ENCODE measurements around the gene SCGB1C1.
A peak's percentile ranks its signal among the peaks of the same experiment; 100 is the strongest.
"Not testable (repeated sequence)": the region's sequence is repeated elsewhere in the genome, so short reads cannot be mapped to it uniquely, and the experiment has no call there.

Gene SCGB1C1

DNA sequence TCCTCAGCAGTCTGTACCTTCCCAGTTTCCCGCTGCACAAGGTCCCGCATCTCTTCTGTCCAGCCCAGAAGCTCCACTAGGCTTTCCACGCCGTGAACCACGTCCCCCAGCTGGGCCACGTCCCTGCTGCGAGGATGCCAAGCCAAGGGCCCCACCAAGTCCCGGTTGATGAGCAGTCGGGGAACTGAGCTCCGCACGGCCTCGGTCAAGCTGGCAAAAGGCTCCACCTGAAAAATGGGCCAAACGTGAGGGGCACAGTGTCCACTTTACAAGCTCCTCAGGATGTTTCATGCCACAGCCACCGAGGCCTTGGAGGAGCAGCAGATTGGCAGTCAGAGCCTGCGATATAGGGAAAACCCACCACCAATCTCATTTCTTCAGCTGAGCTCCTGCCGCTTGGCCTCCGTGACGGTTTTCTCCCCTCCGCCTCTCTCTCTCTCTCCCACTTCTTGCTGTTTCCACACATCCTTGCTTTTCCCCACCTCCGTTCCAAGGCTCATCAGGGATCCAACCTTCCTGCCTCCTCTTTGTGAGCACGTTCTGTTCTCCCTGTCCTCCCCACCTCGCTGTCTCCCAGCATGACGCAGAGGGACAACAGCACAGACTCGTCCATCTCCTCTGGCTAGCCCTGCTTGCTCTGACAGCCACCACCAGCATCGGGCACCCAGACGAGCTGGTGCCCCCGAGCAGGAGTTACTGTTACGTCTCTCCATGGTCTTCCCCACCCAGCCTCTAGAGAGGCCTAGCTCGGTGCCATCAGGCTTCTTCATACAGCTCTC lies 26.1 kb downstream of the SCGB1C1 start:
- no peak for DNase-seq (ENCODE audit: low read depth in 2 of 2)

DNA sequence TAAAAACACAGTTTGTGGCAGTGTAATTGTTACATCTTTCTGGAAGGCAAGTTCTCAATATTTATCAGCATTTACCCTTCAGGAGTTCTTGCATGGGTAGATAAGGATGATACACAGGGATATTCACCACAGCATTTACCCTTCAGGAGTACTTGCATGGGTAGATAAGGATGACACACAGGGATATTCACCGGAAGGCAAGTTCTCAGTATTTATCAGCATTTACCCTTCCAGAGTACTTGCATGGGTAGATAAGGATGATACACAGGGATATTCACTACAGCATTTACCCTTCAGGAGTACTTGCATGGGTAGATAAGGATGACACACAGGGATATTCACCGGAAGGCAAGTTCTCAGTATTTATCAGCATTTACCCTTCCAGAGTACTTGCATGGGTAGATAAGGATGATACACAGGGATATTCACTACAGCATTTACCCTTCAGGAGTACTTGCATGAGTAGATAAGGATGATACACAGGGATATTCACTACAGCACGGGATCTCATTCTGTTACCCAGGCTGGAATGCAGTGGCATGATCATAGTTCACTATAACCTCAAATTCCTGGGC lies 27.9 kb downstream of the SCGB1C1 start:
- DNase-seq (ENCODE audit: low read depth in 2 of 2), result not testable (repeated sequence)

DNA sequence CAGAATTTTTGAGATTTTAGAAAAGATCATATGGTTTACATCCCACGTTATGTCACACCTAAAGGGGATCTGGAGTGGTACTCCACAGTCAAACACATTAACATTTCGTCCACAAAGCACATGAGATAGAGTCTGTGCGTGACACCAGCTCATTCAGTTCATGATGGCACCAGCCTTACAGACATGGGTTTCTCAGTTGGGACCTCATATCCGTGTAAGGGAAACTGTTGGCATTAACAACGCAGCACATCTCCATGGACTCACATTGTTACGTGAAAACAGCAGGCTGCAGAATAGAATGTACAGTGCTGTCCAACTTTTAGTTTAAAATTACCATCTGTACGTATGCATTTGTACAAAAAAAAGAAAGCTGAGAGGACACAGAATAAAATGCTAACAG lies 28.7 kb downstream of the SCGB1C1 start:
- no peak for DNase-seq (ENCODE audit: low read depth in 2 of 2)

DNA sequence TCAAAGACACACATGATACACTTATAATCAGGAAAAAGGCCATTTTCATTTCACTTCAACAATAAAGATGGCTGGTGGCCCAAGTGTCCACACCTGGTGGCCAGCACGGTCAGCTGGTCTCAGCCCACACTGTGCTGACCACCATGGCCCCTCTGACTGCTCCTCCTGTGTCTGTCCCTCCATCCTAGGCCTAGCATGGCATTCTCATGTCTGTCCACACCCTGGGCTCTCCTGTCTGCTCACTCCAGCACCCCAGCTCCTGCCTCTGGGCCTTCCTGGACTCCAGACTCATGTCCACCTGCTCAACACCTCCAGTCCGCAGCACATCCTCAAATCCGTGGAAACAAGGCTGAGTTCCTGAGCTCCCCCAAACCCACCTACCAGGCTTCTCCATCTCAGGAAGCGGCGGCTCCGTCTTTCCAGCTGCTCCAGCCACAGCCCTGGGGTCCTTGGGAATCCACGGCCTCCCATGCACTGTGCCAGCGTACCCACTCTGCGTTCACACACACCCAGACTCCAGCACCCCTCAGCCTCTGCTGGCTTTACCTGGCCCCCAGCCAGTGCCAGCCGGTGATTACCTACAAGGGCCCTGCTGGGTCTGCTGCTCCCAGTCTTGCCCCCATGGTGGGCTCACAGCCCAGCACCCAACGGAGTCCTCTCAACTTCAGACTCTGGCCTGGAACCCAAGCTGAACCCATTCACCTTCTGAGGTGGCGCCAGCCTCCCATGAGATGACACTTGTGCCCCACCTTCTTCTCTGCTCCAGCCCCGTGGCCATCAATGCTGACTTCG lies 29.3 kb downstream of the SCGB1C1 start:
- DNase-seq (ENCODE audit: low read depth in 2 of 2), result no peak

DNA sequence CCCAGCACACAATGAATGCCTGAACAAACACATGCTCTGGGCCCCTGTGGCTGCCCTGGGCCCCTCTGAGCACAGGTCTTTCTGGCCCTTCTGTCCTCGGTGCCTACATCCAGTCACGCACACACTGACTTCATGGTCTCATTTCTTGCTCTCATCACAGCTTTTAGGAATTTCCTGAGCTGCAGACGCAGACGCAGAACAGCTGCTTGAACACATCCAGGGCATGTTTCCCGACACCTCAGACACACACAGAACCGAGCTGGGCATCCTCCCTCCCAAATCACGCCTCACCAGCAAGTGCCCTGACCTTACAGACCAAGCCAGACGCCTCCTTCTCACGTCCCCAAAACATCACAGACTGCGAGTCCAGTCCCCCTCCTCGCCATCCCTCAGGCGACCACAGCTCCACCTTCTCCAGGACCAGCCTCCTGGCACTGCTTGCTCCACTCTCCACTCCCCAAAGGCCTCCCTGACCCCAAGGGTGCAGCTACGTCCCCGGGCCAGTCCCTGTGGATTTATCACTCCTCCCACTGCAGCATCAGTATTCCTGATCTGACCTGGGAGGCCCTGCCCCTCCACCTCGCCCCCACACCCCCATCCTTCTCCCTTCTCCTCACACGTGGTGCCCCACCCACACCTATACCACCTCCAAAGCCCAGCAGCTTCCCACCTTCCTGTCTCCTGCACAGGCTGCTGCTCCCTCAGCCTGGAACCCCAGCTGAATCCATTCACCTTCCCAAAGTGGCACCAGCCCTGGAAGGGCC lies 30.3 kb downstream of the SCGB1C1 start:
- DNase-seq (ENCODE audit: low read depth in 2 of 2), result no peak

DNA sequence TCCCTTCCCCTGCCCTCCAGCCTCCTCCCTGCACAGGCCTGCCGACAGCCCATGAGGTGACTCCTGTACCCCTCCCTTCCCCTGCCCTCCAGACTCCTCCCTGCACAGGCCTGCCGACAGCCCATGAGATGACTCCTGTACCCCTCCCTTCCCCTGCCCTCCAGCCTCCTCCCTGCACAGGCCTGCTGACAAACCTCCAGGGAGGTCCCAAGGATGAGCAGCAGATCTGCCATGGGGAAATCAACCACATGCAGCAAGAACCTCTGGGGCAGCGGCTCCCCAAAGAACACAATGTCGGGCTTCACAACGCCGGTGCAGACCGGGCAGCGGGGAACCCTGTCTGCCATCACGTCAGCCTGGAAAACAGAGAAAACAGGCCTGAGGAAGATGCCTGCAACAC lies 31.0 kb downstream of the SCGB1C1 start:
- no peak for DNase-seq (ENCODE audit: low read depth in 2 of 2)

DNA sequence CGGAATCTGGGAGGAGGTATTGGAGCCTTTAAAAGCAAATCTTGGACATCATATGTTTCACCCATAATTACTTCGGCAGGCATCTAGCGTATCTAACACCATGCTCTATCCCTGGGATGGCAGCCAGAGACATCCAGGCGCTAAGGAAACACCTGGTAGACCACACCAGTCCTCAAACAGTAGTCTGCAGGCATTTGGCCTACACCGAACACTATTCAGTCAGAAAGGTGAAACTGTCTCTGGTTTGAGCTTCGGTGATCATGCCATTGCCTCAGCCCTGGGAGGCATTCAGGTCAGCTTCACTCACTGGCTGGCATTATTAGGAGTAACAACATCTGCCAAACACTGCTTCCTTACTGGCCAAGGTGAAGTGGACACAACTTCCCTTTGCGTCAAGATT lies 31.5 kb downstream of the SCGB1C1 start:
- DNase-seq (ENCODE audit: low read depth in 2 of 2), result no peak

DNA sequence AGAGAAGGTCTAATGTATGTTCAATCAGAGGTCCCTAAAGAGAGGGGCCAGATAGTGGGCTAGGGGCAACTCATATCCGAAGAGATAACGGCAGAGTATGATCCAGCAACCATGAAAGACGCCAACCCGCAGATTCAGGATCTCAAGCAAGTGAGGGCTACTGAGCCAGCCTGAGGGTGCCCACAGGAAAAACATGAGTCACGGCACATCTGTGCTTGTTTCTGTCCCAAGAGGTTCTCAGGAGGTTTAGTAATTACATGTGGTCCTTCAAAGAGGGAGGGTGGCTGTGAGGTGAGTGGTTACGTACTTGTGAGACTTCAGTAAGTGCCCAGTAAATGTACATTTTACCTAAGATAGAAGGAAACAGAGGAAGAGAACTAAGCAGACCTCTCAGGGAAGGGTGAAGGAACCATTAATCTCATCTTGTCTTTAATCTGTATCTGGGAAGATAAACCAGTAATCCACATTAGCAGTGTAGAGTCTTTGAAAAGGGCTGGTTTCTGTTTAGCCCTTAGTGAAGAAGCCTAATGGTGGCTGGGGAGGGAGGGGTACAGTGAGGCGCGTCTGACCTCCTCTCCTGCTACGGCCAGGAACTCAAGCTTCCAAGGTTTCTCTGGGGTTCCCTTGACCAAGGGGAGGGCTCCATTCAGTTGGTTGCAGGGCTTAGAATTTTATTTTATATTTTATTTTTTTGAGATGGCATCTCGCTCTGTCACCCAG lies 33.0 kb downstream of the SCGB1C1 start:
- DNase-seq (ENCODE audit: low read depth in 2 of 2), result no peak

DNA sequence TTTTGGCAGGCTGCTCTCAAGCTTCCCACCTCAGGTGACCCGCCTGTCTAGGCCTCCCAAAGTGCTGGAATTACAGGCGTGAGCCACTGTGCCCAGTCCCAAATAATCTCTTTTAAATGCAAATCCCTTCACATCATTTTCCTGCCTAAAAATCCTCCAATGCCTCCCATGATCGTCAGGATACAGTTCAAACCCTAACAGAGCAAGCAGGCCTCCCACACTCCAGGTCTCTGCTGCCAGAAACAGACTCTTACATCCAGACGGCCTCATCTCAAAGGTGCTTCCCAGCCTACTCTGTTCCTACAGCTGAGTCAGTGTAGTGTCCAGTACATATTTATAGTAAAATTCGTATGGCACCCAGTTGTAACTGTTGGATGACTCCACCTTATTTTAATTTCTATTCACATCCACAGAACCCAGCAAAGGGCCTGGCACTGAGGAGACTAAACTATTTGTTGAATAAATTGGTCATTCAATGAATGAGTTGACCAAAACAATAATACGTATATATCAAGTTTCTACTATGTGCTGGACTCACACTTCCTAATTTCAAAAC lies 35.0 kb downstream of the SCGB1C1 start:
- DNase-seq (ENCODE audit: low read depth in 2 of 2), result no peak

DNA sequence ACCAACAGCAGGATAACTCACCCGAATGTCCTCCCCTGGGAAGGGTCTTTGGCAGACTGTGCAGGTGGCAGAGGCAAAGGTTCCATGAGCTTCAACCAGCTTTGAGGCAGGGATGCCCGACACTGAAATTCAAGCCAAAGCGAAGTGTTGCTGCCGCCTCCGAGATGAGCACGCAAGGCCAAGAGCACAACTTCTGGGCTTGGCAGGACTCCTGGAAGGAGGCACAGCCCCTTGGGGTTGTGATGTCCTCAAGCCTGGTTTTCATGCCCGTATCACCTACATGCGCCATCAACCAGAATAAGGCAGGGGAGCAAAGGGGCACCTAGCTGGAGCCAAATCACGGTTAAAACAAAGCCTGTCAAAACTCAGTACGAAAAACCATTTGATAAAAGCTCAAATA lies 37.6 kb downstream of the SCGB1C1 start:
- DNase-seq (ENCODE audit: low read depth in 2 of 2), result no peak

DNA sequence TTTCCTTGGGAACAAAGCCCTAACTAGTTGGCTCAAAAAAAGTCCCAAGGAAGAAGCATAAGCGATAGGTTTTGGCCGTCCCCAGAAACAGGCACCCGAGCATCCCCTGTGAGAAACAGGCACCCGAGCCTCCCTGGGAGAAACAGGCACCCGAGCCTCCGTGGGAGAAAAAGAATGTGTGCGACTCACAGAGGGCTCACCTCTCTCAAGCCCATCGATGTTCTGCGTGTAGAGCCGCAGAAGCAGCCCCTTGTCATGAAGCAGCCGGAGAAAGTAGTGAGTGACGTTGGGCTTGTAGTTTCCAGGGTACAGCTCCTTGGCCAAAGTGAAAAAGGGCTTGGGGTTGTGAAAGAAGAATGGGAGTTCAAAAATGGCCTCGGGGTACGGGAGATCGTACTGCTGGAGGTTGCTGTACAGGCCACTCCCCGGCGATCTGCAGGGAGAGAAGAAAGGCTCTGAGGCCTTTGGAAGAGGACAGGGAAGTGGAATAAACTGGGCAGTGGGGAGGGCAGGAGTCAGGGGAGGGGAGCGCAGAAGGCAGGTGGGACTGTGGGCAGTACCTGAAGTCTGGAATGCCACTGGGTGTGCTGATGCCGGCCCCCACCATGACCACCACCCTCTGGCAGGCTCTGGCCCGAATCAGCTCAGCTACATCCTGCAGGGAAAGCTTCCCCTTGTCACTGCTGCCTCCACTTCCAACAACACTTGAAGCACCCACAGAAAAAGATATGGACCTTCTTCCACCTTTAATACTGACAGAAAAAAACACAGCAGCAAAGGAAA lies 40.1 kb downstream of the SCGB1C1 start:
- no peak for DNase-seq (ENCODE audit: low read depth in 2 of 2)

DNA sequence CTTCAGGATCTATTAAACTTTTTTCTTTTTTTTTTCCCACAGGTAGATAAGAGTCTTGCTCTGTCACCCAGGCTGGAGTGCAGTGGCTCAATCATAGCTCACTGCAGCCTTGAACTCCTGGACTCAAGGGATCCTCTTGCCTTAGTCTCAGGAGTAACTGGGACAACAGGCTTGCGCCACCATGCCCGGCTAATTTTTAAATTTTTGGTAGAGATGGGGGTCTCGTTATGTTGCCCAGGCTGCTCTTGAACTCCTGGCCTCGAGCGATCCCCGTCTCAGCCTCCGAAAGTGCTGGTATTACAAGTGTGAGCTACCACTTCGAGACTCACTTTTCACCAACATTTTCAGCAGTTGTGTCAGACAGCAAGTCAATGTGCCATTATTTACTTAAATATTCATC lies 42.3 kb downstream of the SCGB1C1 start:
- no peak for DNase-seq (ENCODE audit: low read depth in 2 of 2)

DNA sequence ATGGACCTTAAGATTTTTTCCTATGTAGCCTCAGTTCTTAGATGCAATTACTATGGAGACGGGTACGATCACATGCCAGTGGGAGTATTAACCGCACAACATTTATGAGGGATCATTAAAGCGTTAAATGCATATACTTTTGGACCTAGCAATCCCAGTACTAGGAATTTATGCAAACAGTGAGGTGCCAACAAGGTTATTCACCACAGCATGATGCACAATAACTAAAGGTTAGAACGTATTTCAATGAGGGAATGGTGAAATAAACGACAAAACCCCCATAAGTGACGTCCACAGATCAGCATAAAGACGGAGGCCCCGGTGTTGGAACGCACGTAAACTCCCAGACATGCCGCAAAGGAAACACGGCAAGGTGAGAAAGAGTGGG lies 42.7 kb downstream of the SCGB1C1 start:
- peak; percentile 44 to 51 for DNase-seq (ENCODE audit: low read depth in 2 of 2)

DNA sequence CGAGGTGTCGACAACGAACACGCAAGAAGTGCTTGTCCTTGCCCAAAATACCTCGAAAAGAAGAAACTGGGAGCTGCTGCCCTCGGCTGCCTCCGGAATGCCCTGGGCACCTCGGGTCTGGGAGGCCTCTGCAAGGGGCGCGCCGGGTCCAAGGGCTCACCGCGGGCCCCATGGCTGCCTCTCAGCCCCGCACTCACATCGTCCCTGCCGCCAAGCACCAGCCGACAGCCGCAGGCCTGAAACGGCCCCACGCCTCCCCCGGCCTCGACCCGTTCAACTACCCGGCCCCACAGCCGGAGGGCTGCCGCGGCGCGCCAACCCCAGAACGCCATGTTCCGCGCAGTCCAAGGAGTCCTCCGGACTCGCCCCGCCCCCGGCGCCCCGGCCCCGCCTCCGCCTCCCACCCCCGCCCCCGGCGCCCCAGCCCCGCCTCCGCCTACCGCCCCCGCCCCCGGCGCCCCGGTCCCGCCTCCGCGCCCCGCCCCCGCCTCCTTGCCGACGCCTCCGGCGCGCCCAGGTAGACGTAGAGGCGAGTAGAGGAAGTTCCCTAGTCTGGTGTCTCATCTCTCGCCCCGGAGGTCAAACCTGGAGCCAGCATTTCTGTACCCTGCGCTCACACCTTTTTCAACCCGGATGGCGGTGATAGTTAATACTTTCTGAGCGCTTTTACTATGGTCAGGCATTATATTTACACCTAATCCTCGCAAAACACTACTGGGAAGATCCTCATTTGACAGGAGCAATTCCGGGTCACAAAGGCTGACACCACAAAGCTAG lies 43.3 kb downstream of the SCGB1C1 start, which contains the start of gene SIRT3:
TSS of gene SIRT3 (minus strand) at position 346 of the 777 bp plus-strand sequence. CDS start at position 332, 14 bp downstream.
- peak; percentile 64 to 65 for DNase-seq (ENCODE audit: low read depth in 2 of 2)

DNA sequence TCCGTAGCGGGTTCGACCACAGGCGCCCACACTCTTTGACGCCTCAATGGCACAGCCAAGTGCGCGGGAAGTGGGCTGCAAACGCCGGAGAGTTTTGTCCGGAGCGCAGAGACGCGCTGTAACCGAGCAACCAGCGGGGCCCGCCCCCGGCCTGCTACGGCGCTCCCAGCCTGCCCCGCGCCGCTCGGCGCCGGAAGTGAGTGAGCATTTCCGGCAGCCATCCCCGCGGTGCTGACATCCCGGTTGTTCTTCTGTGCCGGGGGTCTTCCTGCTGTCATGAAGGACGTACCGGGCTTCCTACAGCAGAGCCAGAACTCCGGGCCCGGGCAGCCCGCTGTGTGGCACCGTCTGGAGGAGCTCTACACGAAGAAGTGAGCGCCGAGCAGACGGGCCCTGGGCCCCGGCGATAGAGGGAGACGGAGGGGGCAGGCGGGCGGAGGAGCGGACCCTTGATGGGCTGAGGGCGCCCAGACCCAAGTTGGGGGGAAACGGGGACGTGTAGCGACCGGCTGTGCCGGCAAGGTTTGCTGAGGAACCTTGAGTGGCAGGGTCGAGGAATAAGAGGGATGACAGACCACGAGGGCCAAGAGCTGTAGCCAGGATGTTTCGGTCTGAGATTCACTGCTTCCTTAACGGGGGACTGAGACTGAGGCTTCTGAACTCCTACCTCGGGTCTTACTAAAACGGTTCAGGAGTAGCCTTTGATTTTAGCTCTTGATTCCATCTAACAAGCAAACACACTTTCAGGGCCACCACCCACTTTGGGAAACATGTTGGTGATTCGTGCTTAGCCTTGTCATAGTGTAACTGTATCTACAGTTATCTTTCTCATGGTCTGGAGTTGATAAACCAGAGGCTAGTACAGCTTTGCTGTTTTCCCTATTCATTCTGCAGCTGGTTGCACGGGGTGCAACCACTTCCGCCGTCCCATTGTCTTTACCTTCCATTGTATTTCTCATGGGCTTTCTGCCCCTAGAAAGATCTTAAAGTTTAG lies 44.2 kb downstream of the SCGB1C1 start, which contains the start of gene PSMD13:
TSS of gene PSMD13 (plus strand) at position 203 of the 994 bp plus-strand sequence. CDS start at position 277, 74 bp downstream.
- DNase-seq (ENCODE audit: low read depth in 2 of 2), result peak; percentile 88 to 91

DNA sequence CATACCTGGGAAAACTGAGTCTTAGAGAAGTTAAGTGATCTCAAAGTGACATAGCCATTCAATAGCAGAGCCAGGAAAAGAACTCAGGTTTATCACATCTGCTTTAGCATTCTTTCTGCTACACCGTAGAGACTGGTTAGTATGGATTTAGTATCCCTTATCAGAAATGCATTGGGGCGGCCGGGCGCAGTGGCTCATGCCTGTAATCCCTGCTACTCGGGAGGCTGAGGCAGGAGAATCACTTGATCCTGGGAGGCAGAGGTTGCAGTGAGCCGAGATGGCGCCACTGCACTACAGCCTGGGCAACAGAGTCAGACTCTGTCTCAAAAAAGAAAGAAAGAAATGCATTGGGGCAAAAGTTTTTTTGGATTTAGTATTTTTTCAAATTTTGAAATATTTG lies 45.5 kb downstream of the SCGB1C1 start:
- not testable (repeated sequence) for DNase-seq (ENCODE audit: low read depth in 2 of 2)

DNA sequence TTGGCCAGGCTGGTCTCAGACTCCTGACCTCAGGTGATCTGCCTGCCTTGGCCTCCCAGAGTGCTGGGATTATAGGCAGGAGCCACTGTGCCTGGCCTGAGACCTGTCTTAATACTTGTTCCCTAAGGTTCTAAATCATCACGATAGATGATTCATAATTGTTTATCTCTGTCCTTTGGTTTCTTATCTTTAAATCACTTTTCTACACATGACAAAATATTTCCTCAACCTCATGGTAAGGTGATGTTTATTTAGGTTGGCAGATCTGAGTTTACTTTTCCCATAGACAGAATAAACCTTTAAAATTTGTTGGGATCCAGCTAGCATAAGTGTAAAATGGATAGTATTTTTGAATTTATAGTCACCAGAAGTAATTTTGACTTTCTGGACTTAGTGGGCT lies 47.4 kb downstream of the SCGB1C1 start:
- no peak for DNase-seq (ENCODE audit: low read depth in 2 of 2)

DNA sequence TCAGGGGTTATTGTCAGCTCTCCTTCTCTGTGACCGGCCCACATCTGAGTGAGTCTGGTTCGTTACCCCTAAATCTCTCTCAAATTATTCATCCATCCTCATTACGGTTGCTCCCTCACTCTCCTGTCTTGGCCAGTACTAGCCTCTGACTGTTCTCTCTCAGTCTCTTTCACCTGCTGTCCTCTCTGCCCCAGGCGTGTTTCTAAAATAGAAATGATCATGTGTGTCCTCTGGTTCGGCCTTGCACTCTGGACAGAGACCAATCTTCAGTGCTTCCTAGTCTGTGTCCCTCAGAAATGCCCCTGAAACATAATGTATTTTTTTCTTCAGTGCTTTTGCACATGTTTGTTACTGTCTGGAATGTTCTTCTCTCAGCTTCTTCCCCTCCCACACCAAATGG lies 48.8 kb downstream of the SCGB1C1 start:
- no peak for DNase-seq (ENCODE audit: low read depth in 2 of 2)

All from stimulated activated CD8-positive, alpha-beta memory T cell treated with anti-CD3 and anti-CD28 coated beads, Interleukin-2, amount 100 ng/mL, for 48 hours (primary cell).